HG03066 (cell line): ENCODE data around the gene ARHGAP25.
A peak's percentile ranks its signal among the peaks of the same experiment; 100 is the strongest.

Source experiments
- ATAC-seq: cut with Tn5 transposase; IDR thresholded peaks from one replicate; pipeline ENCODE4 v1.9.1; 2021; ENCODE audit warnings: low read depth; ENCODE audit not compliant: unreplicated experiment

The ARHGAP25 gene

GRCh38 chr2:68765739-68766375 is 31.2 kb downstream of the ARHGAP25 start:
- ATAC-seq, result no peak

DNA sequence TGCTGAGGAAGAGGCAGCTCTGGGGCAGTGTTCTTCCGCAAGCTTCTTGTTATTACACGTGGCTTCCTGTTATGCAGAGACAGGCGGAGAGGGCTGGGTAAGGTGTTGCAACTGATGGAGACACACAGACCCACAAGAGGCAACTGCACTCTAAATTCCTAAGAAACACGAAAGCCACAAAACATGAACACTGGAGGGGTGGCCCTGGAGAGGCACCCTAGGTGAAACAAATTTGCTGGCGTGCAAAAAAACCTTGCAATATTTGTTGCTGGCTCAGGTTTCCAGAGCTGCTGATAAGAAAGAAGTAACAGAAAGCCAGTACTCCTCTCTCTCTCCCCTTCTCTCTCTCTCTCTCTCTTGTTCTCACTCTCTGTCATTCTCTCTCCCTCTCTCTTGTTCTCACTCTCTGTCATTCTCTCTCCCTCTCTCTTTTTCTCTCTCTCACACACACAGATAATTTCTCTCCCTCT is 31.8 kb downstream of the ARHGAP25 start:
- ATAC-seq, result no peak

- ATAC-seq, result no peak
Observed at GRCh38 chr2:68767031-68767961, 32.7 kb downstream of the ARHGAP25 start.

GRCh38 chr2:68767996-68768395 is 33.4 kb downstream of the ARHGAP25 start:
- ATAC-seq, result no peak

- no peak for ATAC-seq
Observed at GRCh38 chr2:68768461-68768860, 33.9 kb downstream of the ARHGAP25 start.

- no peak for ATAC-seq
Observed at GRCh38 chr2:68768951-68769350, 34.3 kb downstream of the ARHGAP25 start.

GRCh38 chr2:68769586-68770270 is 35.1 kb downstream of the ARHGAP25 start:
- ATAC-seq, result no peak

DNA sequence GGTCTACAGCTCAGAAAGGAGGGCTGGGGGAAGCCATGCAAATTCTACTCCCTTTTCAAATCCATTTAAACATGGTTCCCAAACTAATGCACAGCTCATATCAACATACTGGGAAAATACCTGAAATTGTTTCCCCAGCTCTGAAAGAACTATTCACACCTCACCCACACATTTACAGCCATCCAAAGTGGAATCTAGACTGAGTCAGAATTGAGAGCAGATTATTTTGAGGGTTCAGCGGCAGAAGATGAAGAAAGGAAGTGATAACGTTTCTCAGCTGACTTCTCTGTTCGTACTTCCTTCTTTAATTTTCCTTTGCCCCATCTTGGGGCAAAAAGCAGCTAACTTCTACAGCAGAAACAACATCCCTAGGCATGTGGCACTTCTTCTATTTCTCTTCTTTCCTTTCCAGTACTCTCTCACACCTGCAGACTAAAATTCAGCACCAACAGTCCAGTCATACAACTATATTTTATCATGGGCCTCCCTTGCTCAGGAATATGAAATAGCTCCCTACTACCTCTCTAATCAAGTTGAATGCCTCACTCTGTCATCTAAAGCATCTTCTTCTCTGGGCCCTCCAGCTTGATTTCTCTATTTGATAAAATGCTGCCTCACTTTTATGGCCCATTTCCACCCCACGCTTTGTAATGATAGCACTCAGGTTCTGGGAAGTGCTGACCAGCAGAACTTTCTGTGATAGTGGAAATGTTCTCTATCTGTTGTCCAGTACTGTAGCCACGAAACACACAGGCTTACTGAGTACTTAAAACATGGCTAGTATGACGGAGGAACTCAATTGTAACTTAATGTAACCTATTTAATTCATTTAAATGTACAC is 35.9 kb downstream of the ARHGAP25 start:
- ATAC-seq, result no peak

- ATAC-seq, result no peak
Observed at GRCh38 chr2:68771211-68771751, 36.7 kb downstream of the ARHGAP25 start.

DNA sequence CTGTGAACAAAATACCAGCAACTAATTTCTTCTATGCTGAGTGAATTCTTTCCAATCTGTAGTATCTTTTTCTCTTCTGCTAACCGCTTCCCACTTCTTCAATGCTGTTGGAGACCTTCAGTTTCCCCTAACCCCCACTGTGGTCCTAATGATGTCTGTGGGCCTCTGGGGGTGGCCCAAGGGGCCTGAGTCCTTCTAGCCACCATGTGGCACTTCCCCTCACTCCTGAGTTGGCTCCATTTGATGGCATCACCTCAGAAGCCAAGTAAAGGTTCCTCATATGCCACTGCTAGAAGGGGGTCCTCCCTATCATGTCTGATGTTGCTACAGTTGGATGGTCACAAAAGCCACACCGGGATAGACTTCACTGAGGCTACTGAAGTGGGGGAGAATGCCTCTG is 37.5 kb downstream of the ARHGAP25 start:
- ATAC-seq, result no peak

DNA sequence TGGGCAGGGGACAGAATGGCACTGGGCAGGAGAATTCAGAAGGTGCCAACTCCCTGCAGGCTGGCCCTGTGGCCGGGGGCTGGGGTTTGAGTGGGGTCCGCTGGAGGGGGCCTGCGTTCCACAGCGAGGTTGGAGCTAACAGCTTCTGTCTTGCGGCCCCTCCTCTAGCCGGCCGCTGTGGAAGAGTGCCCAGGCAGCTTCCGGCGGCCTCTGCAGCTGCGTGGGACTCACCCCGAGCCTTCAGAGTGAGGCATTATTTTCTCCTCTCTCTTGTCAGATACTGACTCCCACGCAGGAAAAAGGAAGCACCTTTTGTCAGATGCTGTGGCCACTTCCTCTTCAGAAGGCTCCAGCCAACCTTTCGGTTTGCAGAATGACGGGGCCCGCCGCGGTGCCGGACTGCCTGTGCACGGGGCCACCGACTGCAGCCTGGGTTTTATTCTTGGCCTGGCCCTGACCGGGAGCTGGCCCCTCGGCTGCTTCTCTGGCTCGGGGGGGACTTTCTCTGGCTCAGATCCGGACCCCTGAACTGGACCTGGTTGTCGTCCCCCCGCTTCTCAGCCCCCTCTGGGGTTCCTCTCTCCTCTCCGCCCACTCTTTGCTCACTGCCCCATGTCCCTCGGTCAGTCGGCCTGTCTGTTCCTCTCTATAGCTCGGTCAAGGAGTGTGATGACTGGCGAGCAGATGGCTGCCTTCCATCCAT is 40.1 kb downstream of the ARHGAP25 start:
- peak; percentile 86 for ATAC-seq

- ATAC-seq, result no peak
Observed at GRCh38 chr2:68775272-68775842, 40.7 kb downstream of the ARHGAP25 start.

DNA sequence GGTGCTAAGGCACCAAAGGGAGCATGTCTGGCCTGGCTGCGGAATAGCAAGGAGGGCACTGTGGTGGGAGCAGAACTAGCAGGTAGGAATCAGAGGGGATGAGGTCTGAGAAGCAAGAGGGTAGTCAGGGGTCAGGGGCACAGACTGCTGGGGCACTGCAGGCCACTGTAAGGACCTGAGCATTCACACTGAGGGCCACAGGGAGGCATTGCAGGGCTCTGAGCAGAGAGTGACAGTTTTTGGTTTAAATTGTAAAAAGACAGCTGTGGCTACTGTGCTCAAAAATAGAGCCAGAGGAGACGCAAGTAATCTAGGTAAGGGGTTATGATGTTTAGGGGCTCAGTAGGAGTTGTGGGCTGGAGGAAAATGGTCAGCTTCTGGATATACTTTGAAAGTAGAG is 41.5 kb downstream of the ARHGAP25 start:
- no peak for ATAC-seq

DNA sequence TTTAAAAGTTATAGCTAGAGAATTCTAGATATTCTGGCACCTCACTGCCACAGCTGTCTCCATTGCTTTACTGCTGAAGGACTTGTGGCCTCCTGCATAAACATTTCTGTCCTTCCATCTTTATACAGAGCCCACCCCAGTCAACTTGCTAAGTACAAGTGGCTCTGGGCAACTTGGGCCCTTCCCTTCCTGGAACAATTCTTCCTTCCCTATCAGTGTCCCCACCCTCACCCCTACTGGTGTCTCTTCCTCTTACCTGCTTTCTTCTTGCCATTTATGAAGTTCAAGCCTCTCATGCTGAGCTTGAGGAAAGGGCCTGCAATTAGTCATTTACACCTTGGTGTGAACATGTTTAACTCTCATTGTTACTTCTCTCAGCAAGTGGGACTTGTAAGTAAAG is 45.0 kb downstream of the ARHGAP25 start:
- no peak for ATAC-seq

- ATAC-seq, result no peak
Observed at GRCh38 chr2:68784188-68784587, 49.6 kb downstream of the ARHGAP25 start.

DNA sequence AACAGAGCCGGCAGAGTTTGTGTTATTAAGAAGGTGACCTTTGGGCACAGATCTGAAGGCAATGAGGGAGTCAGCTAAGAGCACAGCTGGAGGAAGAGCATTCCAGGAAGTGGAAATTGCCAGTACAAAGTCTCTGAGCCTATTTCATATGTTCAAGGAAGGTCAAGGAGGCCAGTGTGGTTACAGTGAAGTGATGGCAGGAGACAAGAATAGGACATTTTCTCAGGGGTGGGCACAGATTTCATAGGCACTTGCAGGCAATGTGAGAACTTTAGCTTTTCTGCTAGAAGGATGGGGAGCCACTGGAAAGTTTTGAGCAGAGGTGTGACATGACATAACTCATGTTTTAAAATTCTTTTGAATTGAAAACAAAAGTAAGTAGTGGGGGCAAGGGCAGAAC is 50.3 kb downstream of the ARHGAP25 start:
- no peak for ATAC-seq

GRCh38 chr2:68787356-68787755 is 52.7 kb downstream of the ARHGAP25 start:
- no peak for ATAC-seq

DNA sequence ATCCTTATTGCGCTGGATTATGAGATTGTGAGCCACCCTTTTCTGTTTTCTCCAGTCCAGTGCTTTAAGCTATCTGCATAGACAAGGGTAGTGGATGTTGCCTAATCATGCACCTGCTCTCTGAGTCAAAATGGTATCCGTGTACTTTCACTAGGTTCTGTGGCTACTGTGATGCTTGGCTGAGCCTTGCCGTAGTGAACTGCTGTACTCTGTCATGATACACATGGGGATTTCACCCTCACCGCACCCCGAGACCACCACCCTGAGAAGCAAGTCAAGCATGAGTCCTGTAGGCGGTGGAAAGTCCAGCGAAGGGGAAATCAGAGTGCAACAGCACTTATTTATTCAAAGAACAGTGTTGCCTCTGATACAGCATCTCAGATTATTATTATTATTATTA is 55.0 kb downstream of the ARHGAP25 start:
- ATAC-seq, result peak; percentile 99

- no peak for ATAC-seq
Observed at GRCh38 chr2:68790600-68790999, 56.0 kb downstream of the ARHGAP25 start.
